Measurements from ENCODE around the gene RAB7B.

DNA sequence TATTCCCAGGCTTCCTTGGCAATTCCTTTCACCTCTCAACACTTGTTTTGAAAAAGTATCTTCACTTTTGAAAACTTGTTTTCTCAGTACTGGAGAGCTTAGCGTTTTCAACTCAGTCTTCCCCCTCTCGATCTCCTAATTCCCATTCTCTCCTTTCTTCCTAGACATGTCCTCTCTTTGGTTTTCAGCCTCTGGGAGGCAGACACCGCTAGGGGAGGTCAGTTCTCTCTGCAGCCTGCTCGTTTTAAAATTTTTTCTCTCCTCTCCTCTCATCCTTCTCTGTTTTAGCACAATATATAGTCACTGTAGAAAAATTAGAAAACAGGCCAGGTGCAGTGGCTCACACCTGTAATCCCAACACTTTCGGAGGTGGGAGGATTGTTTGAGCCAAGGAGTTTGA lies 37.1 kb upstream of the RAB7B start:
- TF ChIP-seq, protein P1, sequence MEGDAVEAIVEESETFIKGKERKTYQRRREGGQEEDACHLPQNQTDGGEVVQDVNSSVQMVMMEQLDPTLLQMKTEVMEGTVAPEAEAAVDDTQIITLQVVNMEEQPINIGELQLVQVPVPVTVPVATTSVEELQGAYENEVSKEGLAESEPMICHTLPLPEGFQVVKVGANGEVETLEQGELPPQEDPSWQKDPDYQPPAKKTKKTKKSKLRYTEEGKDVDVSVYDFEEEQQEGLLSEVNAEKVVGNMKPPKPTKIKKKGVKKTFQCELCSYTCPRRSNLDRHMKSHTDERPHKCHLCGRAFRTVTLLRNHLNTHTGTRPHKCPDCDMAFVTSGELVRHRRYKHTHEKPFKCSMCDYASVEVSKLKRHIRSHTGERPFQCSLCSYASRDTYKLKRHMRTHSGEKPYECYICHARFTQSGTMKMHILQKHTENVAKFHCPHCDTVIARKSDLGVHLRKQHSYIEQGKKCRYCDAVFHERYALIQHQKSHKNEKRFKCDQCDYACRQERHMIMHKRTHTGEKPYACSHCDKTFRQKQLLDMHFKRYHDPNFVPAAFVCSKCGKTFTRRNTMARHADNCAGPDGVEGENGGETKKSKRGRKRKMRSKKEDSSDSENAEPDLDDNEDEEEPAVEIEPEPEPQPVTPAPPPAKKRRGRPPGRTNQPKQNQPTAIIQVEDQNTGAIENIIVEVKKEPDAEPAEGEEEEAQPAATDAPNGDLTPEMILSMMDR (conservative IDR thresholded peaks at IDR 0.05 in 1 of 2, IDR thresholded peaks at IDR 0.05 in 1 of 2; ENCODE audit: low read depth in 1 of 2, low read length in 2 of 2): no peak
- TF ChIP-seq EZH2 (IDR thresholded peaks at IDR 0.05; ENCODE audit: low read length, missing control alignments): no peak
